ENCODE results near the gene MC1R. TPM values are rescaled to one million over a fixed set of nuclear protein-coding genes. Genes with fewer than 3 reads are reported as not detected.

MC1R gene
- total and polyA plus RNA-seq, 4 donors: 0.19 to 3.3 (median 0.30) TPM

GRCh38 chr16:89952551-89952950 lies 33.9 kb downstream of the MC1R start (continued):
- TF ChIP-seq REST (IDR thresholded peaks at IDR 0.05): no peak
- no peak for TF ChIP-seq FOXA2 (IDR thresholded peaks at IDR 0.05)
- no peak for TF ChIP-seq MAX (IDR thresholded peaks at IDR 0.05)
- no peak for TF ChIP-seq RAD21 (IDR thresholded peaks at IDR 0.05)

- WGBS: 93% methylated on average over 11 of the region's 11 CpGs
- Histone ChIP-seq H3K4me1 (ENCODE audit: control insufficient read depth in 4 of 4, insufficient read depth in 4 of 4, low read length in 3 of 4) (peaks cover 2 to 7% (median 5%) of the 10 kb centered on the region in 4 donors), H3K36me3 (ENCODE audit: control insufficient read depth in 4 of 4, insufficient read depth in 3 of 4, low read depth in 1 of 4, low read length in 3 of 4) (peaks cover 2 to 15% (median 3%) of the 10 kb centered on the region in 4 donors), H3K9ac (ENCODE audit: low read depth in 1 of 2, low read length in 2 of 2) (no peak overlapping the region), H3K4me3 (ENCODE audit: low read depth in 1 of 3, low read length in 3 of 3) (no peak overlapping the region), H3K27ac (ENCODE audit: low read depth in 1 of 2, low read length in 2 of 2) (no peak overlapping the region), H3K9me3 (ENCODE audit: control insufficient read depth in 4 of 4, low read length in 3 of 4) (no peaks in the 10 kb centered on the region), H3K27me3 (ENCODE audit: control insufficient read depth in 4 of 4, insufficient read depth in 4 of 4, low read length in 3 of 4) (no peaks in the 10 kb centered on the region)
- TF ChIP-seq GABPA (IDR thresholded peaks at IDR 0.05 in 1 of 2, conservative IDR thresholded peaks at IDR 0.05 in 1 of 2) (no peak), RAD21 (IDR thresholded peaks at IDR 0.05) (no peak), REST (IDR thresholded peaks at IDR 0.05) (no peak), HNF4A (conservative IDR thresholded peaks at IDR 0.05) (no peak), MAX (IDR thresholded peaks at IDR 0.05) (no peak), HNF4G (IDR thresholded peaks at IDR 0.05) (no peak), FOXA1 (IDR thresholded peaks at IDR 0.05) (no peak)
- no peak for DNase-seq (ENCODE audit: low spot score)
Observed at GRCh38 chr16:89953671-89954406, 35.2 kb downstream of the MC1R start.

- H3K36me3 ChIP-seq (ENCODE audit: control insufficient read depth in 4 of 4, insufficient read depth in 3 of 4, low read depth in 1 of 4, low read length in 3 of 4): peaks cover 2 to 18% (median 3%) of the 10 kb centered on the region in 4 donors
Observed at GRCh38 chr16:89954462-89954861, 35.8 kb downstream of the MC1R start.

More at GRCh38 chr16:89954462-89954861, 35.8 kb downstream of the MC1R start:
- peaks cover 0 to 3% (median under 1%) of the 10 kb centered on the region in 4 donors for H3K4me1 ChIP-seq (ENCODE audit: control insufficient read depth in 4 of 4, insufficient read depth in 4 of 4, low read length in 3 of 4)
- no peak overlapping the region for H3K4me3 ChIP-seq (ENCODE audit: low read depth in 1 of 3, low read length in 3 of 3)
- 96% methylated on average over 15 of the region's 15 CpGs for WGBS
- no peak overlapping the region for H3K27ac ChIP-seq (ENCODE audit: low read depth in 1 of 2, low read length in 2 of 2)
- TF ChIP-seq ZBTB33 (IDR thresholded peaks at IDR 0.05) (no peak), GABPA (IDR thresholded peaks at IDR 0.05 in 1 of 2, conservative IDR thresholded peaks at IDR 0.05 in 1 of 2) (no peak), YY1 (IDR thresholded peaks at IDR 0.05) (no peak), HNF4A (conservative IDR thresholded peaks at IDR 0.05) (no peak), TAF1 (conservative IDR thresholded peaks at IDR 0.05) (no peak)
- H3K27me3 ChIP-seq (ENCODE audit: control insufficient read depth in 4 of 4, insufficient read depth in 4 of 4, low read length in 3 of 4): no peaks in the 10 kb centered on the region
- H3K9me3 ChIP-seq (ENCODE audit: control insufficient read depth in 4 of 4, low read length in 3 of 4): no peaks in the 10 kb centered on the region
- no peak overlapping the region for H3K9ac ChIP-seq (ENCODE audit: low read depth in 1 of 2, low read length in 2 of 2)
- no peak for DNase-seq (ENCODE audit: low spot score)
